ENCODE data around the gene HRH3.

Gene HRH3

DNA sequence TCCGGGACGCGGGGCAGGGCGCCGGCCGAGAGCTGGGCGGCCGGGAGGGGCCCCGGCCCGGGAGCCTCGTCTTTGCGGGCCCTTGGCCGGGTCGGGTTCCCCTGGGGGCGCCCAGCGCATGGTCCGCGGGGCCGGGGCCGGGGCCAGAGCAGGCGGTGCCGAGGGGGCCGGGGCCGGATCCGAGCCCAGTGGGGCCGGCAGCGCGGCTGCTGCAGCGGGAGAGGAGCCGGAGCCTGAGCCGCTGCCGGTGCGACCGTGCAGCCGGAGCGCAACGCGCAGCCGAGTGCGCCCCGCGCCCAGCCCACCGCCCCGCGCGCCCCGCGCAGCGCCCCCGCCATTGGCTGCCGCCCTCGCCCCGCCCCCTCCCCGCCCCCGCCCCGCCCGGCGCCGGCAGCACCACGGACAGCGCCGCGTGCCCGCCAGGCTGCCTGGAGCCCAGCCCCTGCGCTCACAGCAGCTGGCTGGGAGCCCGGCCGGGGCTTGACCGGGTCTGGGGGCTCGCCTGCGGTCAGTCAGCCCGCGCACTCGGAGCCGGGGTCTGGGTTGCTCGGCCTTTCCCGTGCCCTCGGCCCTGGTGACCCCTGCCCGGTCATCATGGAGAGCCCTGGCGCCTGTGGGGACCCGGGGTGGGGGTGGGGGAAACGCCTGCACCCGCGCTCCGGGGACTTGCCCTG, at the start of gene HRH3:
Gene HRH3, minus strand, starts transcription at position 287 of the 674 bp plus-strand sequence. CDS start 308 bp downstream, outside the sequence.
- DNase-seq: no peak

DNA sequence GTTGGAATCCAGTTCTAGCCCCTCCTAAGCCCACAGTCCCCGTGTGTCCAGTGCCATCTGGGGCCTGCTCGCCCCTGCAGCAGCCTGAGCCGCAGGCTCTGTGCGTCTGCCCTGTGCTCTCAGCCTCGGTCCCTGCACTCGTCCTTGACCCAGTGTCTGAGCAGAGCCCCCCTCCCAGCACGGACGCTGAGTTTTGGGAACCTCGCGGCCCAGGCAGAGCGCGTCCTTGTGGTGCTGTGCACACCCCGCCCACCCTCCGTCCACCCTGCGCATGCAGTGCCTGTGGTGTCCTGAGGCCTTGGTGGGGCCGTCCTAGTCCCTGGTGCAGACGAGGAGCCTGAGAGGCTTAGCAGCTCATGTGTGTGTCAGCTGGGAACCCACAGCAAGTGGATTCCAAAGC, 49.8 kb upstream of the HRH3 start:
- DNase-seq: no peak

DNA sequence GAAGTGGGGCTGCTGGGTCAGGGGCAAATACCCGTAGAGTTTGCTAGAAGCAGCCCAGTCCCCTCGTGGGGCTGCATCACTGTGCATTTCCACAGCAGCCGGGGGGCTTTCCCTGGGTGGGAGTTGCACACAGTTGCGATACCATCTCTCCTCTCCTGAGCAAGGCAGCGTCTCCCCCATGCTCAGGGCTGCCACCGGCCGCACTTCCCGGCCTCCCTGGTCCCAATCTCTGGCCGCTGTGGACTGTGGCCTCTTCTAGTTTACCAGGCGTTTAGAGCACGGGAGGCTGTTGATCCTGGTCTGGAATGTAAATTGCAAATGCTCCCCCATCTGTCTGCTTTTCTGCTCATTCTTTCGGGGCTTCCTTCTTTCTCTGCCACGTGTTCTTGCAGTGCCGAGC, 49.3 kb upstream of the HRH3 start:
- no peak for DNase-seq

DNA sequence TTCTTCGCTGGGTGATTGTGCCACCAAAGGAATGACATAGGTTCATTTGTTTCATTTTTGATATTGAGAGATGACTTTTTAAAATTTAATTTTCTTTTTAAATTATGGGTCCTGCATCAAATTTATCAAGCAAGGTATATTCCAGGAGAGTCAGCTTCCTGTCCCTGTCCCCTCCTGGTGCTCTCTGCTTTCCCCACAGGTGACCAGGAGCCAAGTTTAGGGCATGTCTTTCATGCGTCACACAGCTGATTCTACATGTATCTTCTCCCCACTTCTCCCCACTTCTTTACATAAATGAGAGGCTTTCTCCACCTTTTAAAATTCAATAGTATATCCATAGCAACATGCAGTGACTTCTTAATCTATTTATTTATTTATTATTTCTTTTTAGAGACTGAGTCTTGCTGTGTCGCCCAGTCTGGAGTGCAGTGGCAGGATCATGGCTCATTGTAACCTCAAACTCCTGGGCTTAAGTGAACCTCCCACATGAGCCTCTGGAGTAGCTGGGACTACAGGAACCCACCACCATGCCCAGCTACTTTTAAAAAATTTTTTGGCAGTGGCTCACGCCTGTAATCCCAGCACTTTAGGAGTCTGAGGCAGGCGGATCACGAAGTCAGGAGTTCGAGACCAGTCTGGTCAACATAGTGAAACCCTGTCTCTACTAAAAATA, 48.3 kb upstream of the HRH3 start:
- no peak for DNase-seq

DNA sequence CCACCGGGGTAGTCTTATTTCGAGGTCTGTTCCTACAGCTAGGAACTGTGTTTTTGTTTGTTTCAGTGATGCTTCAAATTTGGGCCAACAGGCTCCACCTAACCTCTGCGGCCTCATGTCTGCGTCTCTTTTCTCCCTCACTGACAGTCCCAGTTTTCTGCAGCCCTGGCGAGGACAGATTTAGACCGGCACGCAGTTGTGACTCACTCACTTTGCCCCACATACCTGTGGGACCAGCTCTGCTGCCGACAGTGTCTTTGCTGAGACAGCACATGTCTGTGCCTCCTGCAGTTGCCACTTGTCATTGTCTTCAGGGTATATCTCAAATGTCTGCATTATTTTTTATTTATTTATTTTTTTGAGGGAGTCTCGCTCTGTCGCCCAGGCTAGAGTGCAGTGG, 47.5 kb upstream of the HRH3 start:
- DNase-seq: no peak

DNA sequence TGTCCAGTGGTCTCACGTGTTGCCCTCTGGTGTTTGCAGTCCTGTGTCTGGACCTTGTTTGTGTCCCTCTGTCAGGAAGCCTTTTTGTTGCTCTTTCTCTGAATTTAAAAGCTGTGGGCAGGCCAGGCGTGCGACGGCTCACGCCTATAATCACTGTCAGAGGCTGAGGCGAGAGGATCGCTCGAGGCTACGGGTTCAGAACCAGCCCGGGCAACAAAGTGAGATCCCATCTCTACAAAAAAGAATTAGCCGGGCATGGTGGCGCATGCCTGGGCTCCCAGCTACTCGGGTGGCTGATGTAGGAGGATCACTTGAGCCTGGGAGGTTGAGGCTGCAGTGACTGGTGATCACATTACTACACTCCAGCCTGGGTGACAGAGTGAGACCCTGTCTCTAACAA, 46.8 kb upstream of the HRH3 start:
- DNase-seq: no peak

DNA sequence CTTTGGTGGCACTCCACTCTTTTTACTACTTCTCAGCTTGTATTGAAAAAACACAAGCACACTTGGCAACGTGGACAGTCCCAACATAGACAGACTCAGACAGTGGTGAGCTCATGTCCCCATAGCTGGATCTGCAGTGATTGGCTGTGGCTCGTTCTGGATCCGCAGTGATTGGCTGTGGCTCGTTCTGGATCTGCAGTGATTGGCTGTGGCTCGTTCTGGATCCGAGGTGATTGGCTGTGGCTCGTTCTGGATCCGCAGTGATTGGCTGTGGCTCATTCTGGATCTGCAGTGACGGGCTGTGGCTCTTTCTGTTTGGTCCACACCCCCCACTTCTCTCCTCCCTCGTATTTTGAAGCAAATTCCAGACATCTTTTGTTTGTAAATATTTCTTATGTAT, 46.3 kb upstream of the HRH3 start:
- DNase-seq: no peak

DNA sequence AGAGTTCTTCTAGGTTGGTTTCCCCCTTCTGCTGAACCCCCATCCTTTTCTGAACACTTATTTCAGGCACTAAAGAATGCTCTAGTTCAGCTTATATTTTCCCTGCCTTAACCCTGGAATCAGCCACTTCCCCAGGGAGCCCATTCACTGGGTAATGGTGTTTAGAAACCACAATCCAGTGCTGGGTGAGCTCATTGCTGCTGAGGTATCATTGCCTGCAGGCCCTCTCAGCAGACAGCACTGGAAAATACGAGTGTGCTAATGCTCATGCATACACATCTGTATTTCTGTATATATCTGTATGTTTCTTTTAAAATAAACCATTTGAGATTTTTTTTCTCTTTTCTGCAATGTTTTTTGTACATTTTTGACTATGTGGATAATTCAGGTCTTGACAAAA, 45.3 kb upstream of the HRH3 start:
- DNase-seq: no peak

DNA sequence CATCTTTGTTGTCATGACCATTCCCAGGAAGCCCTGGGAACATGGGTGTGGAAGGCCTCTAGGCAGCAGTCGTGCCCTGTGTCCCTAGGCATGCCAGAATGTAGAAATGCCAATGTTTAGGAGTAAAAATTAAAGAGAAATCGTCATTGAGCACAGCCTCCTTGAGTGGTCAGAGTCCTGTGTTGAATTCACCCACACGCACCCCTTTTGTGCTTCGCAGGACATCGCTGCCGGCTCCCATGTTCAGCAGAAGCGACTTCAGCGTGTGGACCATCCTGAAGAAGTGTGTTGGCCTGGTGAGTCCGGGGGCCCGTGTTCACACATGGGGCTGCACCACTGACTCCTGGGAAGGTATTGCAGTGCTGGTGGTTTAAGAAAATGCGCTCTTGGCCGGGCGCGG, 43.3 kb upstream of the HRH3 start:
- no peak for DNase-seq

DNA sequence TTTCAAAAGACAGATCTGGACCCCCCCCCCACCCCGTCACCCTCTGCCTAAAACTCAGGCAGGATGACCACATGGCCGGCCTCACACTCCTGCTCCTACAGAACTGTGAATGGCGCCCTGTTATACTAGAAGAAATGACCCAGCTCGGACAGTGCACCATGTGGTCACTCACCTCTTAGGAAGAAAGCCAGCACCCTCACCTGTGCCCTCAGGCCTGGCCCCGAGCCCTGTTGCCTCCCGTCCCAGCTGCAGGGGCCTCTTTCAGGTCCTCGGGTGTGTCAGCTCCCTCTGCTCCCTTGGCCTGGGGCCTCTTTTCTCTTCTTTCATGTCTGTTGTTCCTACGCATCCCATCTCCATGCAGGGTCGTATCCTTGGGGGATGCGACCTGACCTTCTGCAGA, 42.0 kb upstream of the HRH3 start:
- DNase-seq: no peak

DNA sequence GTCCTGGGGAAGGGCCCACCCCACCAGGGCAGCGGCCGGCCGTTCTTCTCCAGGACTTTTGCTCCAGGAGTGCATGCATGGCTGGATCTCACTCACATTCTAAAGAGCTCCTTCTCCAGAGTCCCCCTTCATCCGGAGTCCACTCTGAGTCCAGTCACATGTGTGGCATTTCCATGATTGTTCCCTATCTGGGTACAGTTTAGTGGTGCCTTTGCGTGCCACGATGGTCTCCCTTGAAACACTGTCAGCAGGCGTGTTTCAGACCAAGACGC, 39.2 kb upstream of the HRH3 start:
- DNase-seq: no peak

DNA sequence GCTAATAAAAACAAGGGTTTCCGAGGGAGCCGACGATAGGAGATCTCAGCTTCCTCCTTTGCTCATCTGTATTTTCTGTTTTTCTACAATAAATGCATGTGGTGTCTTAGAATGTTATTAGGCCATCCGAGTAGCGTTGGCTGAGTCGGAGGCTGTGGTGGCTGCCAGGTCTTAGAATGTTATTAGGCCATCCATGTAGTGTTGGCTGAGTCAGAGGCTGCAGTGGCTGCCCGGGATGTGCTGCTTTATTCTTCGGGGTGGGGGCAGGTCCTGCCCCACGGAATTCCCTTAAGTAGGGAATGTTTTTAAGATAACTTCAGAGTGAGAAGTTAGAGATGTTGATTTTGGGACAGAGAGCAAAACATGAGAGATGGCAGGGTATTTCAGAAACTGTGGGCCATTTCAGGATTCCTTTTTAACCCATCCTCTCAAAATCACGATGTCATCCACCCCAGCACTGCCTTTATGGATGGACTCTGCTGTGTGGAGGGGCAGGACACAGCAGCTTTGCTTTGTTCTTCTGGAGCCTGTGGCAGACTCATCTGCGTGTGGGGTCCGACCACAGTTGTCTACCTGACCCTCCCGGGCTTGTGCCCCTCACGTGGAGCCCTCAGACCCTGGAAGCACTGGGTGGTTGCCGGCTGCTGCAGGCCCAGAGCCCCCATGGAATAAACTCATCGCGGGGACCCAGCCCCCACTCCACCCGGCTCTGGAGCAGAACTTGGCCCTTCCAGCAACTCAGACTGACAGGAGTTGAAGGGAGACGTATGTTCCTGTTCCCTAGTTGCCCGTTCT, 38.6 kb upstream of the HRH3 start:
- no peak for DNase-seq

DNA sequence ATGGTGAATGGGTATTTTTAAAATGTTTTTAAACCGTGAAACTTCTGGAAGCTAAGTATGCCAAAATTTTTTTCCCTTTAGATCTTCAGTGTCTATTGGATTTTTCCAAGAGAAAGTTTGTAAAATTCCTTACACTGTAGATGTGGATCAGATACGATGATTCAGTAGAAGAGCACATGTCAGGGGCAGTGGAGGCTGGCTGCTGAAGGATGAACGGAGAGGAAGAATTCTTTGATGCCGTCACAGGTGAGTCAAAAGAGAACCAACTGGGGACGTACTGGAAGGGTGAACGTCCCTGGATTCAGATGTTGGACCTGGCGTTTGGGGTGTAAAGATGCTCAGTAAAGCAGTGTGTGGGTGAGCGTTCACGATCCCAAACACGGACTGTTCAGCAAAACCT, 35.9 kb upstream of the HRH3 start:
- no peak for DNase-seq

DNA sequence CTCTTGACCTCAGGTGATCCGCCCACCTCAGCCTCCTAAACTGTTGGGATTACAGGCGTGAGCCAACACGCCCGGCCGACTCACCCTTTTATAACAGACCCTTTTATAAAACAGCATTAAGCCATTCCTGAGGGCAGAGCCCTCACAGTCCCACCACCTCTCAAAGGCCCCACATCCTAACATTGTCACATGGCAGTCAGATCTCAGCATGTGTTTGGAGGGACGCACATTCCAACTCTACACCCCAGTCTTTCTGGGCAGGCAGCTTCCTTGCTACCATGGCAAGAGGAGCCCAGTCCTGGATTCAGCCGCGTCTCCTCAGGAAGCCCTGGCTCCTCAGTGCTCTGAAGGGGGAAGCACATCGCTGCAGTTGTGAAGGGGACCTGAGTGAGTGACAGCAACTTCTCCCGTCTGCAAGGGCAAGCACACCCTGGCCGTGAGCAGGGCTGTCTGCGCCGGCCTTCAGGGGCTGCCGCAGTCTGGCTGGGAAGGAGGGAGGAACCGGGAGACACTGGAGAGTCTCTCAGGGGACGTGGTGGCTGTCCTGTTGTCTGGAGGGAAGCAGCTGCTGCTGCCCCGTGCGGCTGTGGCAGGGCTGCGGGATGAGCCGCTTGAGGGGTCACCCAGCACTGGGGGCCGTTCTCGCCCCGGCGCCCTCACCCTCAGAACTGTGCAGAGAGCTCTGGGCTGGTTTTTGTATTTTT, 34.1 kb upstream of the HRH3 start:
- no peak for DNase-seq

DNA sequence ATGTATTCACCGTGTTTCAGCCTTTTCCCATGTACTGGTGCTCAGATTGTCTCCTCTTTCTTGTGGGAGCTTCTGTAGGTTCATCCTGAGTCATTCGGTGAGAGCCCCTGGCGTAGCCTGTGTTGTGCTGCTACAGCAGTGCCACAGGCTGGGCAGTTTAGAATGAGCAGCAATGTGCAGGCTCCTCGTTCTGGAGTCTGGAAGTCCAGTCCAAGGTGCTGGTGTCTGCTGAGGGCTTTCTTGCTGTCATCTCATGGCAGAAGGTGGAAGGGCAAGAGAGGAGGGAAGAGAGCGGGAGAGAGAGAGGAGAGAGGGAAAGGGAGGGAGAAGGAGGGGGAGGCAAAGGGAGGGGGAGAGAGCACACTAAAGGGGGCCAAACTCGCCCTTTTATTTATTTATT, 33.3 kb upstream of the HRH3 start:
- no peak for DNase-seq

DNA sequence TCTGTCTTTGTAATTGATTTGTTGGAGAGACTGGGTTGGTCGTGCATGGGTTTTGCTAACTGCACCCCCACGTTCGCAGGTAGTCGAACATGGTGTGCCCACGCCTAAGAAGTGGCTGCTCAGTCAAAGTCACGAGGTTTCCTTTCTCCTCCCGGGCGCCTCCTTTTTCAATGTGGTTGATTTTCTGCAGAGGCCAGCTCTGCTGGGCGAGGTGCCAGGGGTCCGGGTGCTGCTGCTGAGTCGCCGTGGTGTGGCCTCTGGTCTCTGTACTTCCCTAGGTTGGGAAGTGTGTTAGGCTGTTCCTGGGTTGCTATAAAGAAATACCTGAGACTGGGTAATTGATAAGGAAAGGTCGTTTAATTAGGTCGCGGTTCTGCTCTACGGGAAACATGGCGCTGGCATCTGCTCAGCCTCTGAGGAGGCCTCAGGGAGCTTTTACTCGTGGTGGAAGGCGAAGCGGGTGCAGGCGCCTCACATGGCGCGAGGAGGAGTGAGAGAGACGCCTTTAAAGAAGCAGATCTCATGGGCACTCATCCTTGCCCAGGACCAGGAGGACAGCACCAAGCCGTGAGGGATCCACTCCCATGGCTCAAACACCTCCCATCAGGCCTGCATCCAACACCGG, 32.4 kb upstream of the HRH3 start:
- no peak for DNase-seq

DNA sequence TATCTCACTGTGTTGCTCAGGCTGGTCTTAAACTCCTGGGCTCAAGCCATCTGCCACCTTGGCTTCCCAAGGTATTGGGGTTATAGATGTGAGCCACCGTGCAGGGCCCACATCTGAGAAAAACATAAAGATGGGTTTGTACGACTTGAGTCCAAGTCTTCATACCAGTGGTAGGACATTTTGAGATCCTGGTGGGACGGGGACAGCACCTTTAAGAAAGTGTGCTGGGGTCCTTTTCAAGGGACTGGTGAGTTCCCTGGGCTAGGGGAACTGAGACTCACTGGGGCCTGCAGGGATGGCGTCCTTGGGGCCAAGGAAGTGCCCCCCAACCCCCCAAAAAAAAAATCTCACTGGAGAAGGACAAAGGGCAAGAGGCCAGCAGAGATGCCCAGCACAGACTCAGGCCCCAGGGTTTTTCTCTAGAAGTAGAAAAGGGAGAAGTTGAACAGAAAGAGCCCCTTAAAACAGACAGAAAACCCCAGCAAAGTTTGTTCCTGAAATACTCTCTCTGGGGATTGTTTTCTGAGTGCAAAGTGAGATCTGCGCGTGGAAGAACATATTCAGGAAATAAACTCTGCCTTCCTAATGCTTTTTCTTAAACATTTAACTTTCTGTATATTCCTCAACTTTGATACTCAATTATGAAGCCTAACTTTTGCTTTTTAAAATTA, 28.9 kb upstream of the HRH3 start:
- no peak for DNase-seq

DNA sequence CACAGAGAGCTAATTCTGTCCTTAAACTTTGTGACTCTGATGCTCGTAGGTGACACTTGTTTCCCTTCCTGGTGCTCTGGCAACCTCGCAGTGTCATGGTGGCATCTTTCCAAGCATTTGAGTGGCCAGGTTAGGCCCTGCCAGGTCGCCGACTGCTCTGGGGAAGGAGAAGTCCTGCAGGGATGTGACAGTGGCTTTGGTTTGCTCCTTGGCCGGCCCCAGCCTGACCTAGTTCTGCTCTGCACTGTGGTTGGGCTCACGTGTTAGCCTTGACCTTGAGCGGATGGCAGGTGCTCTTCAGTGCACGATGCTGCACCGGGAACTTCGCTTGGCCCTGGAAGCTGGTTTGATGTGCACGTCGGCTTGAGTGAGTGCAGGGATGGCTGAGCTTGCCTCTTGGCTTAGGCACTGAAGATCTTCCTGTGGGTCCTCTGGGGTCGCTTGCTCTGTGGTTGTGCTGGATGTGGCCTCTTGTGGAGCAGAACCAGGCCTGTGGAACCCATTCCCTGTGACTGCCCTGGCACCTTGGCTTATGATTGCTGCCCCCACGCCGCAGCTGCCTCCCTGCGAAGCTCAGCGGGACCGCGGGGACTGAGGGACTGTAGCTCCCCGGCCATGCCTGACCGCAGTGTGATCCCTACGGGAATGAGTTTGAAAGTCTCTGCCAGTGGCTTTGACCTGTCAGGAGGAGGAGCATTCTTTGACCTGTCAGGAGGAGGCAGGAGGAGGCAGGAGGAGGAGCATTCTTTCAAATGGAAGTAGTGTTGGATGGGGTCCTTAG, 27.0 kb upstream of the HRH3 start:
- no peak for DNase-seq

DNA sequence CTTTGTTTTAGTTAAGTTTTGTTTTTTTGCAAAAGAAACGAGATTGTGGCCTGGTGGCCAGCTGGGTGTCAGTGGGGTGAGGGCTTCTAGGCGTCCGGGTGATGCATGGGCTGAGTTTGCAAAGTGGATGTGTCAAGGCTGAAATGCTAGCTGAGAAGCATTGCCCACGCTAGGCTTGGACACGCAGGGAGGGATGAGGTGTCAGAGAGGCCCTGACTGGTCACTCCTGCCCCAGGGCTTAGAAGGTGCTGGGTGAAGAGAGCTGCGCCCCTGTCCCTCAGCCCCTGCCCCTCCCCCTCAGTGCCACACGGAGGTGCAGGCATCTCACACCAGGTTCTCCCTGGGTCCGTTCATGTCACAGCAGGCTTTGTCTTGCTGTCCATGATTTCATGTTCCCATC, 26.4 kb upstream of the HRH3 start:
- no peak for DNase-seq

DNA sequence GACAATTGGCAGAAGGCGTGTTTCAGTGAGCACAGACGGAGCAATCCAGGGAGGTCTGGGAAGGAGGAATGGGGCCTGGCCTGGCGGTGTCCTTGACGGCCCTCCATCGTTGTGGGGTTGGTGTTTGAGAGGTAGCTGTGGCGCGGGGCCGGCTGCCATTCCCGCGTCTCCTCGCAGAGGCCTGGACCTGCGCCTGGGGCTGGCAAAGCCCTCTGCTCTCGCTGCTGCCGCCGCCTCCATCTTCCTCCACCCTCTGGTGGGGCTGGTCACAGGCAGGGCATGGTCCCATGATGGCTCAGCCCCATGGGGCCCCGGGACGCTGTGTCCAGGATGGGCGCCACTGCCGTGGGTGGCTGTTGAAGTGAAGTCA, 25.8 kb upstream of the HRH3 start:
- DNase-seq: no peak

DNA sequence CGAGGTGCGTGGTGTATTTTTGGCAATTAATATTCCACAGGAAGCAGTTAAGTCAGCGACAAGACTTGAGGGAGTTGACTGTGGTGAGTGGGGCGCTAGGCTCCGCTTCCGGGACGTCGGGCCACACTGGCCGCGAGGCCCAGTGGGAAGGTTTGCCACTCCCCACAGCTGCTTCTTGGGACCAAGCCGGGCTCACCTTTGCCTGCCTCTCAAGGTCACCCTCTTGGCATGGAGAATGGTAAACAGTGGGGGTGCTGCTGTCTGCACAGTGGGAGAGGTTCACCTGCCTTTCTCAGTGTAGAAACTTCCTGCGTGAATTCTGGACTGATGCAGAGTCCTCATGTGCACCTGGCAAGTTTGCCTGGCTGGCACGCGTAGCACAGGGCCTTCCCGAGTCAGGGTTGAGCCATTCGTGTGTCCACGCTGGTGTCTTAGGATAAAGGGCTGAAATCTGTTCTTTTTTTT, 24.6 kb upstream of the HRH3 start:
- DNase-seq: no peak
